GM12878 (cell line): Measurements from ENCODE around the gene OR2AT4. TPM values are rescaled to one million over a fixed set of nuclear protein-coding genes. Genes with fewer than 3 reads are reported as not detected.

ENCODE experiments used
- ATAC-seq: fragments of 200-7000 bp; cut with Tn5 transposase; 3 replicates; pipeline ENCODE4 v1.9.1; 2020; ENCODE audit warnings: mild to moderate bottlenecking, moderate library complexity
- BruUV-seq: library from RNA; stranded (reverse); fragments of 400-500 nt; replicated peaks from 2 replicates; lab custom pipeline; 2021; lab: Mats Ljungman, UMichigan
- CTCF ChIA-PET: fragments of 300-600 bp; sonication (Branson Sonifier 250); formaldehyde crosslinking; extraction: SDS; loops from one replicate; lab custom pipeline; 2021; ENCODE audit warnings: inconsistent platforms; lab: Yijun Ruan, JAX
- POLR2A ChIA-PET: fragments of 350-600 bp; formaldehyde crosslinking; extraction: SDS; loops from one replicate; lab custom pipeline; 2021; ENCODE audit warnings: inconsistent platforms; lab: Charles Lee
- RAD21 ChIA-PET: fragments of 300-600 bp; sonication (Branson Sonifier 250); formaldehyde crosslinking; loops from one replicate; lab custom pipeline; 2023; ENCODE audit warnings: antibody characterized with exemption; ENCODE audit not compliant: unreplicated experiment; lab: Charles Lee
- SMC1A ChIA-PET: fragments of 300-600 bp; sonication (Branson Sonifier 250); formaldehyde crosslinking; loops from one replicate; lab custom pipeline; 2023; ENCODE audit not compliant: unreplicated experiment, uncharacterized antibody; lab: Charles Lee
- DNase-seq: peaks from one replicate; pipeline ENCODE4 v3.0.0-alpha.2; 2011; ENCODE audit warnings: low read depth, low spot score
- FAIRE-seq: peaks from 3 replicates; lab custom pipeline; 2011; peaks lifted over from hg19 to GRCh38; lab: Jason Lieb, UNC
- H2AFZ ChIP-seq: 2 replicates; pipeline ENCODE4 v1.6.0; 2011; ENCODE audit warnings: low read depth, low read length, control low read depth; ENCODE audit not compliant: control insufficient read depth
- H3K27ac ChIP-seq: 2 replicates; pipeline ENCODE4 v1.5.1; 2011; ENCODE audit warnings: control low read depth; ENCODE audit not compliant: control insufficient read depth, insufficient read depth
- H3K27me3 ChIP-seq, 2 experiments: replicated peaks in 1 of 2; 2 replicates each; pipeline versions ENCODE4 v1.6.0 to v1.6.1; 2011; ENCODE audit warnings: low read length in 1 of 2; ENCODE audit not compliant: control insufficient read depth in 2 of 2, insufficient read depth in 2 of 2
- H3K36me3 ChIP-seq, 2 experiments: 2 replicates each; pipeline ENCODE4 v1.5.1; 2011; ENCODE audit warnings: low read length in 1 of 2; ENCODE audit not compliant: control insufficient read depth in 2 of 2, insufficient read depth in 2 of 2
- H3K4me1 ChIP-seq: 2 replicates; pipeline ENCODE4 v1.6.1; 2011; ENCODE audit warnings: mild to moderate bottlenecking, low read length, moderate library complexity, mixed read lengths; ENCODE audit not compliant: control insufficient read depth, insufficient read depth
- H3K4me2 ChIP-seq: 2 replicates; pipeline ENCODE4 v1.6.0; 2011; ENCODE audit warnings: control low read depth; ENCODE audit not compliant: control insufficient read depth, insufficient read depth
- H3K4me3 ChIP-seq: fragments of 200-600 bp; sonication (generic); 2 replicates; pipeline ENCODE4 v1.5.1; 2016
- H3K79me2 ChIP-seq: 2 replicates; pipeline ENCODE4 v1.6.0; 2011; ENCODE audit warnings: low read length; ENCODE audit not compliant: control insufficient read depth, insufficient read depth
- H3K9ac ChIP-seq: 2 replicates; pipeline ENCODE4 v1.8.0; 2011; ENCODE audit warnings: low read length, control low read depth, mixed read lengths; ENCODE audit not compliant: control insufficient read depth, insufficient read depth
- H3K9me3 ChIP-seq: replicated peaks from 3 replicates; pipeline ENCODE4 v1.5.1; 2011; ENCODE audit warnings: mild to moderate bottlenecking, low read length; ENCODE audit not compliant: control insufficient read depth, insufficient read depth
- H4K20me1 ChIP-seq: 2 replicates; pipeline ENCODE4 v1.6.0; 2011; ENCODE audit not compliant: control insufficient read depth, insufficient read depth
- E2F4 ChIP-seq: IDR thresholded peaks from 2 replicates; pipeline ENCODE4 v1.6.1; 2012; ENCODE audit warnings: low read depth, low read length, improper control_type of control experiment
- EED ChIP-seq: sonication (generic); IDR thresholded peaks from 2 replicates; pipeline ENCODE4 v1.6.1; 2016; ENCODE audit warnings: antibody characterized with exemption, low read depth
- NFYB ChIP-seq: IDR thresholded peaks from 2 replicates; pipeline ENCODE4 v1.6.1; 2011; ENCODE audit warnings: low read depth, mild to moderate bottlenecking, low read length, improper control_type of control experiment, moderate library complexity; ENCODE audit not compliant: insufficient read depth
- NR2F1 ChIP-seq: fragments of 450-650 bp; conservative IDR thresholded peaks from 2 replicates; pipeline ENCODE4 v1.6.1; 2017; ENCODE audit warnings: mild to moderate bottlenecking
- SMARCA5 ChIP-seq: fragments of 450-650 bp; IDR thresholded peaks from 2 replicates; pipeline ENCODE4 v1.6.1; 2017; ENCODE audit warnings: mild to moderate bottlenecking
- TCF12 ChIP-seq: IDR thresholded peaks from 2 replicates; pipeline ENCODE4 v1.6.1; 2011; ENCODE audit warnings: low read depth, mild to moderate bottlenecking, low read length
- TCF7 ChIP-seq: IDR thresholded peaks from 2 replicates; pipeline ENCODE4 v1.6.1; 2014; ENCODE audit warnings: antibody characterized with exemption, borderline replicate concordance
- ZBED1 ChIP-seq: IDR thresholded peaks from 2 replicates; pipeline ENCODE4 v1.6.1; 2016; ENCODE audit warnings: borderline replicate concordance
- ZBTB40 ChIP-seq: fragments of 450-650 bp; IDR thresholded peaks from 2 replicates; pipeline ENCODE4 v1.6.1; 2016; ENCODE audit warnings: mild to moderate bottlenecking, moderate library complexity, borderline replicate concordance
- WGBS: methylation state at CpG from one replicate; pipeline ENCODE4 v1.1.6; 2016; ENCODE audit warnings: low lambda C conversion rate; ENCODE audit not compliant: insufficient replicate concordance, insufficient coverage; ENCODE audit errors: missing lambda C conversion rate; 5-methylcytosine and 5-hydroxymethylcytosine counted together
- in situ Hi-C: fragments of 300-500 bp; cut with MboI; formaldehyde crosslinking; loops from 9 replicates; pipeline ENCODE4 v1.14.3; 2018; ENCODE audit warnings: mixed read lengths
- intact Hi-C: fragments of 100-400 bp; cut with micrococcal nuclease; formaldehyde crosslinking; loops from one replicate; pipeline ENCODE4 v1.14.2; 2022; ENCODE audit not compliant: unreplicated experiment
- polyA plus RNA-seq, 11 experiments: library from polyadenylated mRNA; depleted of rRNA in 4 of 11; unstranded in 6 of 11; stranded (reverse) in 5 of 11; fragments of >200 nt; fragmentation: Nextera tagmentation in 4 of 11; fragmentation: Illumina TruSeq in 1 of 11; extraction: Ambion mirVana in 4 of 11; extraction: Trizol in 1 of 11; gene quantifications; 1 replicate in 1 of 11; 2 replicates in 10 of 11; pipeline versions ENCODE4 v1.2.1 to v1.2.3, GENCODE V29; 2011 to 2016; ENCODE audit warnings: inconsistent platforms in 2 of 11, missing spikeins in 2 of 11, low read depth in 1 of 11
- total RNA-seq, 4 experiments: library from RNA; depleted of rRNA in 3 of 4; stranded (reverse); fragments of >200 nt in 3 of 4; fragmentation: Illumina TruSeq in 1 of 4; extraction: Trizol in 1 of 4; gene quantifications; 2 replicates each; pipeline versions ENCODE4 v1.2.1 to v1.2.3, GENCODE V29; 2013 to 2021

OR2AT4 gene
- total and polyA plus RNA-seq, 10 of the 15 experiments (the other 5 are each of a cell fraction or from before 2014, with no cell fraction given) = 0.01 TPM; not detected in 9

GRCh38 chr11:75087319-75088305, 9.1 kb downstream of the OR2AT4 start (continued):
- TF ChIP-seq ZBTB40 = no peak
- no peak for TF ChIP-seq TCF12
- no peak for TF ChIP-seq NFYB
- TF ChIP-seq TCF7 = no peak
- TF ChIP-seq, all 136 proteins: peak for 0

- intact Hi-C loops = no loop called here
- Histone ChIP-seq H4K20me1 (no peaks in the 10 kb centered on the region), H3K27ac (no peak overlapping the region), H3K9ac (no peak overlapping the region), H3K27me3 (no peaks in the 10 kb centered on the region), H3K79me2 (no peaks in the 10 kb centered on the region), H3K4me3 (no peak overlapping the region), H3K9me3 (no peaks in the 10 kb centered on the region), H3K36me3 (no peaks in the 10 kb centered on the region), H3K4me2 (no peak overlapping the region), H3K4me1 (no peaks in the 10 kb centered on the region), H2AFZ (no peak overlapping the region)
- ChIA-PET CTCF (interaction anchor here (0.7 to 1.4 kb wide), 4 partner anchors 16 to 156 kb away, joined by 3 to 4 read pairs (median 3); partner anchors contain the start of gene SLCO2B1), RAD21 (interaction anchor here (2.4 kb wide), 1 partner anchor 62 kb away, joined by 4 read pairs; no protein-coding TSS in a partner anchor), SMC1A (interaction anchor here (0.8 kb wide), 1 partner anchor 20 kb away, joined by 3 read pairs; no protein-coding TSS in a partner anchor), POLR2A (no interaction called here)
- in situ Hi-C loops = no loop called here
- no peak for FAIRE-seq
- ATAC-seq = no peak
- no peak for DNase-seq
- WGBS = 0% methylated on average over 1 of the region's 1 CpG
- no TSS peak for BruUV-seq
- TF ChIP-seq NR2F1 (no peak), ZBED1 (no peak), SMARCA5 (no peak), E2F4 (no peak), EED (no peak), ZBTB40 (no peak)
These were observed 11.8 kb downstream of the OR2AT4 start for GRCh38 chr11:75084883-75085282.
